Panc1 (cell line): ENCODE measurements around the gene TNFAIP2. TPM values are rescaled to one million over a fixed set of nuclear protein-coding genes. Genes with fewer than 3 reads are reported as not detected.
"Not testable (repeated sequence)": the region's sequence is repeated elsewhere in the genome, so short reads cannot be mapped to it uniquely, and the experiment has no call there.

ENCODE experiments used
- ATAC-seq: fragments of 200-7000 bp; cut with Tn5 transposase; 2 replicates; pipeline ENCODE4 v1.9.1; 2020; ENCODE audit warnings: mild to moderate bottlenecking, moderate library complexity
- BruUV-seq: library from RNA; stranded (reverse); fragments of 400-500 nt; replicated peaks from 2 replicates; lab custom pipeline; 2021; lab: Mats Ljungman, UMichigan
- CTCF ChIA-PET: fragments of 300-600 bp; sonication (Branson Sonifier 250); formaldehyde crosslinking; loops from one replicate; lab custom pipeline; 2022; ENCODE audit warnings: antibody characterized with exemption; lab: Charles Lee
- POLR2A ChIA-PET: fragments of 300-600 bp; sonication (Branson Sonifier 250); formaldehyde crosslinking; loops from one replicate; lab custom pipeline; 2022; ENCODE audit warnings: antibody characterized with exemption; lab: Charles Lee
- DNase-seq: peaks from one replicate; pipeline ENCODE4 v3.0.0-alpha.2; 2010; ENCODE audit warnings: low read depth, low spot score
- H3K27ac ChIP-seq: 2 replicates; pipeline ENCODE4 v1.5.1; 2011; ENCODE audit warnings: mild to moderate bottlenecking, low read length, inconsistent platforms
- H3K27me3 ChIP-seq: fragments of 200-500 bp; sonication (Bioruptor generic); 2 replicates; pipeline ENCODE4 v1.6.0; 2014; ENCODE audit warnings: low read length, inconsistent platforms; ENCODE audit not compliant: control insufficient read depth, insufficient read depth
- H3K36me3 ChIP-seq: fragments of 200-500 bp; sonication (Bioruptor generic); 2 replicates; pipeline ENCODE4 v1.5.1; 2014; ENCODE audit warnings: inconsistent platforms, mild to moderate bottlenecking, low read length, moderate library complexity; ENCODE audit not compliant: control insufficient read depth, insufficient read depth
- H3K4me1 ChIP-seq: 2 replicates; pipeline ENCODE4 v1.5.1; 2011; ENCODE audit warnings: inconsistent platforms, mild to moderate bottlenecking, low read length, moderate library complexity; ENCODE audit not compliant: control insufficient read depth, insufficient read depth
- H3K4me3 ChIP-seq, 2 experiments: 2 replicates each; pipeline ENCODE4 v1.5.1; 2011 to 2012; ENCODE audit warnings: low read depth in 2 of 2, low read length in 2 of 2, mild to moderate bottlenecking in 2 of 2, inconsistent platforms in 1 of 2, moderate library complexity in 1 of 2
- H3K9me3 ChIP-seq: fragments of 200-500 bp; sonication (Bioruptor generic); 2 replicates; pipeline ENCODE4 v1.5.1; 2014; ENCODE audit warnings: low read depth, mild to moderate bottlenecking, inconsistent platforms, low read length, moderate library complexity; ENCODE audit not compliant: control insufficient read depth, insufficient read depth
- POLR2AphosphoS5 ChIP-seq: IDR thresholded peaks from 2 replicates; pipeline ENCODE4 v1.6.1; 2012; ENCODE audit warnings: mild to moderate bottlenecking, low read depth, low read length, moderate library complexity
- SIN3A ChIP-seq: IDR thresholded peaks from 2 replicates; pipeline ENCODE4 v1.6.1; 2012; ENCODE audit warnings: low read depth, mild to moderate bottlenecking, low read length, moderate library complexity, borderline replicate concordance; ENCODE audit not compliant: insufficient read depth
- TCF7L2 ChIP-seq: IDR thresholded peaks from 2 replicates; pipeline ENCODE4 v1.6.1; 2011; ENCODE audit warnings: mild to moderate bottlenecking, low read depth, low read length, inconsistent platforms
- in situ Hi-C: cut with HindIII; loops from 2 replicates; pipeline ENCODE4 v1.10.0; 2016; ENCODE audit warnings: low sequenced_read_pairs, low pct_unique_long_range_greater_than_20kb
- intact Hi-C: fragments of 100-400 bp; cut with micrococcal nuclease; formaldehyde crosslinking; loops from one replicate; pipeline ENCODE4 v1.10.0; 2022; ENCODE audit not compliant: unreplicated experiment
- total RNA-seq: library from RNA; stranded (reverse); gene quantifications from one replicate; pipeline ENCODE4 v1.2.1, GENCODE V29; 2021; ENCODE audit not compliant: unreplicated experiment
- TF ChIP-seq, protein P1 (sequence below): fragments of 450-650 bp; IDR thresholded peaks from 2 replicates; pipeline ENCODE4 v1.5.1; 2017; ENCODE audit warnings: mild to moderate bottlenecking
- TF ChIP-seq, protein P2 (sequence below), 2 experiments: IDR thresholded peaks; 2 replicates each; pipeline ENCODE4 v1.6.1; 2011 to 2012; ENCODE audit warnings: low read depth in 2 of 2, control low read depth in 1 of 2, low read length in 1 of 2, mild to moderate bottlenecking in 1 of 2, moderate library complexity in 1 of 2; ENCODE audit not compliant: insufficient read depth in 1 of 2

The TNFAIP2 gene
- total RNA-seq, 1 experiment from 2014 or later: 491 TPM

DNA sequence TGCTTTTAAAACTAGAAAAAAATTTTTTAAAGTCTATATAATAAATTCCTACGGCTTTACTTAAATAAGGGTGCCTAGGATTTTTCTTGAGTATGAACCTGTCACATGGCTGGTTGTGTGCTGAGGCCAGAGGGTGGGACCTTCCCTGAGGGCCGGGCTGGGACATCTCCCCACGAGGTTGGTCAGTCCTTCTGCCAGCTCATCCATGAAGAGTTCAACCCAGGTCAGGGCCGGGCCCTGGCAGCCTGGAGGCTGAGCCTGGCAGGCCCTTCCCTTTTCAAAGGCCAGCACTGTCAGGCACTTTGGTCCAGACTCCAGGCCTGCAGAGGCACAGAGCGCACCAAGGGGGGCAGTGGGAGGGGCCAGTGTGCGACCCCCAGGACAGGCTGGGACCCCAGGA, 31.7 kb downstream of the TNFAIP2 start:
- Histone ChIP-seq H3K27ac (peak overlapping the region; percentile 63; the same call in 1 of the 2 replicates), H3K9me3 (no peaks in the 10 kb centered on the region), H3K4me3 (no peak overlapping the region), H3K36me3 (no peaks in the 10 kb centered on the region), H3K27me3 (no peaks in the 10 kb centered on the region), H3K4me1 (peaks cover 25% of the 10 kb centered on the region)
- TF ChIP-seq SIN3A: no peak
- TF ChIP-seq, protein P1, sequence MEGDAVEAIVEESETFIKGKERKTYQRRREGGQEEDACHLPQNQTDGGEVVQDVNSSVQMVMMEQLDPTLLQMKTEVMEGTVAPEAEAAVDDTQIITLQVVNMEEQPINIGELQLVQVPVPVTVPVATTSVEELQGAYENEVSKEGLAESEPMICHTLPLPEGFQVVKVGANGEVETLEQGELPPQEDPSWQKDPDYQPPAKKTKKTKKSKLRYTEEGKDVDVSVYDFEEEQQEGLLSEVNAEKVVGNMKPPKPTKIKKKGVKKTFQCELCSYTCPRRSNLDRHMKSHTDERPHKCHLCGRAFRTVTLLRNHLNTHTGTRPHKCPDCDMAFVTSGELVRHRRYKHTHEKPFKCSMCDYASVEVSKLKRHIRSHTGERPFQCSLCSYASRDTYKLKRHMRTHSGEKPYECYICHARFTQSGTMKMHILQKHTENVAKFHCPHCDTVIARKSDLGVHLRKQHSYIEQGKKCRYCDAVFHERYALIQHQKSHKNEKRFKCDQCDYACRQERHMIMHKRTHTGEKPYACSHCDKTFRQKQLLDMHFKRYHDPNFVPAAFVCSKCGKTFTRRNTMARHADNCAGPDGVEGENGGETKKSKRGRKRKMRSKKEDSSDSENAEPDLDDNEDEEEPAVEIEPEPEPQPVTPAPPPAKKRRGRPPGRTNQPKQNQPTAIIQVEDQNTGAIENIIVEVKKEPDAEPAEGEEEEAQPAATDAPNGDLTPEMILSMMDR: no peak
- TF ChIP-seq POLR2AphosphoS5: no peak
- TF ChIP-seq, protein P2, sequence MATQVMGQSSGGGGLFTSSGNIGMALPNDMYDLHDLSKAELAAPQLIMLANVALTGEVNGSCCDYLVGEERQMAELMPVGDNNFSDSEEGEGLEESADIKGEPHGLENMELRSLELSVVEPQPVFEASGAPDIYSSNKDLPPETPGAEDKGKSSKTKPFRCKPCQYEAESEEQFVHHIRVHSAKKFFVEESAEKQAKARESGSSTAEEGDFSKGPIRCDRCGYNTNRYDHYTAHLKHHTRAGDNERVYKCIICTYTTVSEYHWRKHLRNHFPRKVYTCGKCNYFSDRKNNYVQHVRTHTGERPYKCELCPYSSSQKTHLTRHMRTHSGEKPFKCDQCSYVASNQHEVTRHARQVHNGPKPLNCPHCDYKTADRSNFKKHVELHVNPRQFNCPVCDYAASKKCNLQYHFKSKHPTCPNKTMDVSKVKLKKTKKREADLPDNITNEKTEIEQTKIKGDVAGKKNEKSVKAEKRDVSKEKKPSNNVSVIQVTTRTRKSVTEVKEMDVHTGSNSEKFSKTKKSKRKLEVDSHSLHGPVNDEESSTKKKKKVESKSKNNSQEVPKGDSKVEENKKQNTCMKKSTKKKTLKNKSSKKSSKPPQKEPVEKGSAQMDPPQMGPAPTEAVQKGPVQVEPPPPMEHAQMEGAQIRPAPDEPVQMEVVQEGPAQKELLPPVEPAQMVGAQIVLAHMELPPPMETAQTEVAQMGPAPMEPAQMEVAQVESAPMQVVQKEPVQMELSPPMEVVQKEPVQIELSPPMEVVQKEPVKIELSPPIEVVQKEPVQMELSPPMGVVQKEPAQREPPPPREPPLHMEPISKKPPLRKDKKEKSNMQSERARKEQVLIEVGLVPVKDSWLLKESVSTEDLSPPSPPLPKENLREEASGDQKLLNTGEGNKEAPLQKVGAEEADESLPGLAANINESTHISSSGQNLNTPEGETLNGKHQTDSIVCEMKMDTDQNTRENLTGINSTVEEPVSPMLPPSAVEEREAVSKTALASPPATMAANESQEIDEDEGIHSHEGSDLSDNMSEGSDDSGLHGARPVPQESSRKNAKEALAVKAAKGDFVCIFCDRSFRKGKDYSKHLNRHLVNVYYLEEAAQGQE (IDR thresholded peaks at IDR 0.05; ENCODE audit: insufficient read depth in 1 of 2, low read depth in 2 of 2, low read length in 1 of 2): no peak
- no peak for TF ChIP-seq TCF7L2
- CTCF ChIA-PET: interaction anchor here (0.6 kb wide), 1 partner anchor 249 kb away, joined by 3 read pairs; no protein-coding TSS in a partner anchor
- in situ Hi-C loops: no loop called here
- POLR2A ChIA-PET: interaction anchor here (0.9 kb wide), 1 partner anchor 106 kb away, joined by 4 read pairs; no protein-coding TSS in a partner anchor
- DNase-seq (peak; percentile 45), ATAC-seq (peak; percentile 94)
- no TSS peak for BruUV-seq
- intact Hi-C loops: no loop called here

- ChIA-PET CTCF (interaction anchor here (0.6 kb wide), 1 partner anchor 249 kb away, joined by 3 read pairs; no protein-coding TSS in a partner anchor), POLR2A (interaction anchor here (0.9 kb wide), 1 partner anchor 106 kb away, joined by 4 read pairs; no protein-coding TSS in a partner anchor)
- H3K27ac ChIP-seq: peak overlapping the region; percentile 44; the same call in 1 of the 2 replicates
- H3K9me3 ChIP-seq, in situ Hi-C loops, H3K27me3 ChIP-seq, H3K4me3 ChIP-seq, ATAC-seq, H3K36me3 ChIP-seq, DNase-seq, intact Hi-C loops, BruUV-seq: not testable (repeated sequence)
- H3K4me1 ChIP-seq: peaks cover 25% of the 10 kb centered on the region
Measured at GRCh38 chr14:103155416-103155815, 32.2 kb downstream of the TNFAIP2 start.

DNA sequence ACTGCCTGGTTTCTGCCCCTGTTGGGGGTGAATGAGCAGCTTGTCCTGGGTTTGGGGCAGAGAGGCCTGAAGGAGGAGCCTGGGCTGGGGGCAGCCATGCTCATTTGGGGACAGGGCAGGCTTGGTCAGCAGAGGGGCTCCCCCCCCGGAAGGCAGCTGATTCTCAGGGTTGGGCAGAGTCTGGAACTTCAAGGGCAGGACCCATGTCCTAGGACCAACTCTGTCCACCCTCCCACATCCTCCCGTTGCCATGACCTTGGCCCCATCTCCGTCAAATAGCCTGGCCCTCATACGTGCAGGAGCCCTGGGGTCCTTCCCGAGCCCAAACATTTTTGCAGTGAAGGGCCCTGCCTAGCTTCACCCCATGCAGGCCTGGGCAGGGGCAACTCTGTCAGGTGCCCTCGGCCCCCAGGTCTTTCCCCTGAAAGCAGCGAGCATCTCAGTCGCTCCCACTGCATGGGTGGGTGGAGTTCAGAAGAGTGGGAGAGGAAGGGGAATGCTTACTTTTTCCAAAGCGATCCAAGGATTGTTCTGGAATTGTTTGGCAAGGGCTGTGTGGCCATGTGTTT, 32.6 kb downstream of the TNFAIP2 start:
- H3K9me3 ChIP-seq: no peaks in the 10 kb centered on the region
- H3K27me3 ChIP-seq: no peaks in the 10 kb centered on the region
- ChIA-PET POLR2A (no interaction called here), CTCF (interaction anchor here (0.6 kb wide), 1 partner anchor 248 kb away, joined by 3 read pairs; no protein-coding TSS in a partner anchor)
- DNase-seq (no peak), ATAC-seq (no peak)
- in situ Hi-C loops (no loop called here), intact Hi-C loops (no loop called here)
- TF ChIP-seq SIN3A (no peak), TCF7L2 (no peak), POLR2AphosphoS5 (no peak)
- TF ChIP-seq, protein P2 (IDR thresholded peaks at IDR 0.05; ENCODE audit: insufficient read depth in 1 of 2, low read depth in 2 of 2, low read length in 1 of 2): no peak
- TF ChIP-seq, protein P1: no peak
- no TSS peak for BruUV-seq
- no peak overlapping the region for H3K4me3 ChIP-seq
- peak overlapping the region; percentile 44; the same call in 1 of the 2 replicates for H3K27ac ChIP-seq
- no peaks in the 10 kb centered on the region for H3K36me3 ChIP-seq
- peaks cover 25% of the 10 kb centered on the region for H3K4me1 ChIP-seq
